Measurements from ENCODE around the gene EMCN. TPM values are rescaled to one million over a fixed set of nuclear protein-coding genes. Genes with fewer than 3 reads are reported as not detected.
A peak's percentile ranks its signal among the peaks of the same experiment; 100 is the strongest.

EMCN gene
- total and polyA plus RNA-seq, 2 donors (not counting 1 experiment from before 2014, with no cell fraction given) = not detected

DNA sequence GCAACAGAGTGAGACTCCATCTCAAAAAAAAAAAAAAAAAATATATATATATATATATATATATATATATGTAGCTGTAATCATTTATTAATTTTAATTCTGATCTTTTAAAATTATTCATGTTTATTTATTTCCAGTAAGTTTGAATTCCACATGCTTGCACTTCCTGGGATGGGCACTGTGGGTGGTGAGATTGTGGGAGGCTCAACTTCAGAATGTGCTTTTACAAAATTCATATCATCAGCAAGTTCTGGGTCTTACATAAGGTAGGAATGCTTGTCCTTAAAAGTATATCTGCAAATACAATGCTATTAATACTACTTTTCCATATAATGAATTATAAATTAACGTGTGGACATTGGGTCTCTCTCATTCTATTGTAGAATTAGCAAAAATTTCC, 156.5 kb downstream of the EMCN start:
- no peaks in the 10 kb centered on the region for H3K36me3 ChIP-seq (ENCODE audit: control insufficient read depth, insufficient read depth, low read length)
- no peak overlapping the region for H3K27ac ChIP-seq (ENCODE audit: insufficient read depth, low read length)
- no peak overlapping the region for H3K4me3 ChIP-seq (replicated peaks in 1 of 4; ENCODE audit: control extremely low read depth in 1 of 4, insufficient read depth in 1 of 4, low read depth in 3 of 4, low read length in 4 of 4)
- no peaks in the 10 kb centered on the region for H3K4me1 ChIP-seq (ENCODE audit: control insufficient read depth, extremely low read depth, insufficient read depth, low read length)
- H3K79me2 ChIP-seq (ENCODE audit: control insufficient read depth, insufficient read depth, low read length) = no peaks in the 10 kb centered on the region
- H2AFZ ChIP-seq (ENCODE audit: low read length) = no peak overlapping the region
- no peak for TF ChIP-seq EZH2 (IDR thresholded peaks at IDR 0.05; ENCODE audit: low read length, missing control alignments)
- H3K4me2 ChIP-seq (ENCODE audit: extremely low read depth, insufficient read depth, low read length) = no peak overlapping the region
- H3K9ac ChIP-seq (ENCODE audit: insufficient read depth, low read length) = no peak overlapping the region
- H3K27me3 ChIP-seq (ENCODE audit: control insufficient read depth, insufficient read depth, low read length) = no peaks in the 10 kb centered on the region
- no peaks in the 10 kb centered on the region for H3K9me3 ChIP-seq (ENCODE audit: control insufficient read depth, insufficient read depth, low read depth, low read length)
- DNase-seq (ENCODE audit: low read depth in 2 of 2) = no peak
- H4K20me1 ChIP-seq (ENCODE audit: control insufficient read depth, extremely low read depth, insufficient read depth, low read length) = no peaks in the 10 kb centered on the region

- no peaks in the 10 kb centered on the region for H3K4me1 ChIP-seq (ENCODE audit: control insufficient read depth, extremely low read depth, insufficient read depth, low read length)
- no peaks in the 10 kb centered on the region for H3K27me3 ChIP-seq (ENCODE audit: control insufficient read depth, insufficient read depth, low read length)
- TF ChIP-seq EZH2 (IDR thresholded peaks at IDR 0.05; ENCODE audit: low read length, missing control alignments) = no peak
- H3K9me3 ChIP-seq (ENCODE audit: control insufficient read depth, insufficient read depth, low read depth, low read length) = no peaks in the 10 kb centered on the region
- no peak overlapping the region for H3K4me2 ChIP-seq (ENCODE audit: extremely low read depth, insufficient read depth, low read length)
- no peak overlapping the region for H3K27ac ChIP-seq (ENCODE audit: insufficient read depth, low read length)
- H3K36me3 ChIP-seq (ENCODE audit: control insufficient read depth, insufficient read depth, low read length) = no peaks in the 10 kb centered on the region
- H3K9ac ChIP-seq (ENCODE audit: insufficient read depth, low read length) = no peak overlapping the region
- DNase-seq (ENCODE audit: low read depth in 2 of 2) = no peak
- H2AFZ ChIP-seq (ENCODE audit: low read length) = no peak overlapping the region
- no peak overlapping the region for H3K4me3 ChIP-seq (replicated peaks in 1 of 4; ENCODE audit: control extremely low read depth in 1 of 4, insufficient read depth in 1 of 4, low read depth in 3 of 4, low read length in 4 of 4)
- H4K20me1 ChIP-seq (ENCODE audit: control insufficient read depth, extremely low read depth, insufficient read depth, low read length) = no peaks in the 10 kb centered on the region
- no peaks in the 10 kb centered on the region for H3K79me2 ChIP-seq (ENCODE audit: control insufficient read depth, insufficient read depth, low read length)
Measured at GRCh38 chr4:100360211-100360610, 157.6 kb downstream of the EMCN start.

DNA sequence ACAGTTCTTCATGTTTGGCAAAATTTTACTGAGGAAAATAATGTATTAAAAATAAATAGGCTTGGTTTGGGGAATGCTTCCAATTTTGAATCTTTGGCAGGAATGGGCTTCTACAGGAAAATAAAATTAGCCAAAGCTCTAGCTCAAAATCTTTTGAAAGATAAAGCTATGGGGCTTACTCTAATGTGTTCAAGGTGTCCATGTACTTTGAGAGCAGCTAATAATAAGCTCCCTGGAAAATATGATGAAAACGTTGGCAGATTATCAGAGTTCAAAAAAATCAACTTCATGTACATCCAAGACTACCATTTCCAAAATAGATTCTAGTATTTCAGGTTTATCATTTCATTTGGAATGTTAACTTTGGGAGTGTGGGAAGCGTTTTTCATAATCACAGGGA, 158.4 kb downstream of the EMCN start:
- Histone ChIP-seq H3K4me1 (ENCODE audit: control insufficient read depth, extremely low read depth, insufficient read depth, low read length) (no peaks in the 10 kb centered on the region), H3K36me3 (ENCODE audit: control insufficient read depth, insufficient read depth, low read length) (no peaks in the 10 kb centered on the region), H2AFZ (ENCODE audit: low read length) (no peak overlapping the region), H4K20me1 (ENCODE audit: control insufficient read depth, extremely low read depth, insufficient read depth, low read length) (no peaks in the 10 kb centered on the region), H3K4me2 (ENCODE audit: extremely low read depth, insufficient read depth, low read length) (no peak overlapping the region), H3K9me3 (ENCODE audit: control insufficient read depth, insufficient read depth, low read depth, low read length) (no peaks in the 10 kb centered on the region), H3K27ac (ENCODE audit: insufficient read depth, low read length) (no peak overlapping the region), H3K9ac (ENCODE audit: insufficient read depth, low read length) (no peak overlapping the region), H3K27me3 (ENCODE audit: control insufficient read depth, insufficient read depth, low read length) (no peaks in the 10 kb centered on the region), H3K79me2 (ENCODE audit: control insufficient read depth, insufficient read depth, low read length) (no peaks in the 10 kb centered on the region), H3K4me3 (replicated peaks in 1 of 4; ENCODE audit: control extremely low read depth in 1 of 4, insufficient read depth in 1 of 4, low read depth in 3 of 4, low read length in 4 of 4) (no peak overlapping the region)
- TF ChIP-seq, protein P1, sequence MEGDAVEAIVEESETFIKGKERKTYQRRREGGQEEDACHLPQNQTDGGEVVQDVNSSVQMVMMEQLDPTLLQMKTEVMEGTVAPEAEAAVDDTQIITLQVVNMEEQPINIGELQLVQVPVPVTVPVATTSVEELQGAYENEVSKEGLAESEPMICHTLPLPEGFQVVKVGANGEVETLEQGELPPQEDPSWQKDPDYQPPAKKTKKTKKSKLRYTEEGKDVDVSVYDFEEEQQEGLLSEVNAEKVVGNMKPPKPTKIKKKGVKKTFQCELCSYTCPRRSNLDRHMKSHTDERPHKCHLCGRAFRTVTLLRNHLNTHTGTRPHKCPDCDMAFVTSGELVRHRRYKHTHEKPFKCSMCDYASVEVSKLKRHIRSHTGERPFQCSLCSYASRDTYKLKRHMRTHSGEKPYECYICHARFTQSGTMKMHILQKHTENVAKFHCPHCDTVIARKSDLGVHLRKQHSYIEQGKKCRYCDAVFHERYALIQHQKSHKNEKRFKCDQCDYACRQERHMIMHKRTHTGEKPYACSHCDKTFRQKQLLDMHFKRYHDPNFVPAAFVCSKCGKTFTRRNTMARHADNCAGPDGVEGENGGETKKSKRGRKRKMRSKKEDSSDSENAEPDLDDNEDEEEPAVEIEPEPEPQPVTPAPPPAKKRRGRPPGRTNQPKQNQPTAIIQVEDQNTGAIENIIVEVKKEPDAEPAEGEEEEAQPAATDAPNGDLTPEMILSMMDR (conservative IDR thresholded peaks at IDR 0.05 in 1 of 2, IDR thresholded peaks at IDR 0.05 in 1 of 2; ENCODE audit: low read depth in 1 of 2, low read length in 2 of 2) = no peak
- TF ChIP-seq EZH2 (IDR thresholded peaks at IDR 0.05; ENCODE audit: low read length, missing control alignments) = no peak
- DNase-seq (ENCODE audit: low read depth in 2 of 2) = no peak

DNA sequence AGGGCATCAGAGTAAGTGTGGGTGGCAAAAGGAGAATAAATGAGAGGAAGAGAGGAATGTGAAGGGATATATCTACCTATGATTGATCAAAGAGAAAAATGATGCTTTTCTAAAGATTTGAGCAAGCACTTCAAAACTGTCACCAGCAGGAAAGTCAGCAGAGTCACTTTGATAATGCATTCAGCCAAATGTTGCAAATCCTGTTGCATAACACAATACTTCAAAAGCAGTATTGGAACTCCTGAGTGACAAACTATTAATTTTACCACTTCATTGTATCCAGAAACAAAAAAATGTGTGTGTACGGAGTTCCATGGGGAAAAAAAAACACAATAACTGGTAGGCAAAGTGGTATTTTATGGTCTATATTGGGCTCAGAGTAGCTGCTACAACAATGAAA, 160.3 kb downstream of the EMCN start:
- no peak overlapping the region for H2AFZ ChIP-seq (ENCODE audit: low read length)
- no peaks in the 10 kb centered on the region for H3K4me1 ChIP-seq (ENCODE audit: control insufficient read depth, extremely low read depth, insufficient read depth, low read length)
- no peak overlapping the region for H3K4me2 ChIP-seq (ENCODE audit: extremely low read depth, insufficient read depth, low read length)
- no peak overlapping the region for H3K9ac ChIP-seq (ENCODE audit: insufficient read depth, low read length)
- TF ChIP-seq EZH2 (IDR thresholded peaks at IDR 0.05; ENCODE audit: low read length, missing control alignments) = no peak
- TF ChIP-seq, protein P1 (conservative IDR thresholded peaks at IDR 0.05 in 1 of 2, IDR thresholded peaks at IDR 0.05 in 1 of 2; ENCODE audit: low read depth in 1 of 2, low read length in 2 of 2) = no peak
- no peaks in the 10 kb centered on the region for H4K20me1 ChIP-seq (ENCODE audit: control insufficient read depth, extremely low read depth, insufficient read depth, low read length)
- no peaks in the 10 kb centered on the region for H3K9me3 ChIP-seq (ENCODE audit: control insufficient read depth, insufficient read depth, low read depth, low read length)
- peak in 1 of 2 donors; percentile 7 for DNase-seq (ENCODE audit: low read depth in 2 of 2)
- H3K27ac ChIP-seq (ENCODE audit: insufficient read depth, low read length) = no peak overlapping the region
- H3K27me3 ChIP-seq (ENCODE audit: control insufficient read depth, insufficient read depth, low read length) = no peaks in the 10 kb centered on the region
- H3K36me3 ChIP-seq (ENCODE audit: control insufficient read depth, insufficient read depth, low read length) = no peaks in the 10 kb centered on the region
- no peaks in the 10 kb centered on the region for H3K79me2 ChIP-seq (ENCODE audit: control insufficient read depth, insufficient read depth, low read length)
- H3K4me3 ChIP-seq (replicated peaks in 1 of 4; ENCODE audit: control extremely low read depth in 1 of 4, insufficient read depth in 1 of 4, low read depth in 3 of 4, low read length in 4 of 4) = no peak overlapping the region
